Fibroblast of lung (primary cell): Measurements from ENCODE around the gene WWOX. TPM values are rescaled to one million over a fixed set of nuclear protein-coding genes. Genes with fewer than 3 reads are reported as not detected.

Experiments used
- DNase-seq, 2 donors: peaks; one replicate each; pipeline versions ENCODE4 v3.0.0 to v3.0.0-alpha.2; 2010; ENCODE audit warnings: low read depth in 2 of 2
- H2AFZ ChIP-seq: 2 replicates; pipeline ENCODE4 v1.5.1; 2012; ENCODE audit warnings: low read length, control low read depth, inconsistent platforms
- H3K27ac ChIP-seq: 2 replicates; pipeline ENCODE4 v1.5.1; 2011; ENCODE audit warnings: low read length, control low read depth; ENCODE audit not compliant: insufficient read depth
- H3K27me3 ChIP-seq: 2 replicates; pipeline ENCODE4 v1.5.1; 2011; ENCODE audit warnings: mild to moderate bottlenecking, low read length; ENCODE audit not compliant: control insufficient read depth, insufficient read depth
- H3K36me3 ChIP-seq: 2 replicates; pipeline ENCODE4 v1.5.1; 2011; ENCODE audit warnings: low read length; ENCODE audit not compliant: control insufficient read depth, insufficient read depth
- H3K4me1 ChIP-seq: 2 replicates; pipeline ENCODE4 v1.5.1; 2011; ENCODE audit warnings: low read length; ENCODE audit not compliant: control insufficient read depth, insufficient read depth; ENCODE audit errors: extremely low read depth
- H3K4me2 ChIP-seq: 2 replicates; pipeline ENCODE4 v1.5.1; 2011; ENCODE audit warnings: low read length, control low read depth; ENCODE audit not compliant: insufficient read depth; ENCODE audit errors: extremely low read depth
- H3K4me3 ChIP-seq, 4 experiments: fragments of 200-600 bp in 1 of 4; sonication (generic) in 1 of 4; replicated peaks in 1 of 4; 2 replicates each; pipeline ENCODE4 v1.5.1; 2011 to 2016; ENCODE audit warnings: low read length in 4 of 4, low read depth in 3 of 4, mild to moderate bottlenecking in 3 of 4, control low read depth in 2 of 4, inconsistent platforms in 1 of 4, mixed read lengths in 1 of 4; ENCODE audit not compliant: insufficient read depth in 1 of 4; ENCODE audit errors: control extremely low read depth in 1 of 4
- H3K79me2 ChIP-seq: 2 replicates; pipeline ENCODE4 v1.5.1; 2012; ENCODE audit warnings: mild to moderate bottlenecking, low read length, inconsistent platforms; ENCODE audit not compliant: control insufficient read depth, insufficient read depth
- H3K9ac ChIP-seq: 2 replicates; pipeline ENCODE4 v1.5.1; 2011; ENCODE audit warnings: mild to moderate bottlenecking, low read length, control low read depth; ENCODE audit not compliant: insufficient read depth
- H3K9me3 ChIP-seq: 2 replicates; pipeline ENCODE4 v1.5.1; 2012; ENCODE audit warnings: low read depth, low read length; ENCODE audit not compliant: control insufficient read depth, insufficient read depth
- H4K20me1 ChIP-seq: 2 replicates; pipeline ENCODE4 v1.5.1; 2011; ENCODE audit warnings: low read length; ENCODE audit not compliant: control insufficient read depth, insufficient read depth; ENCODE audit errors: extremely low read depth
- EZH2 ChIP-seq: IDR thresholded peaks from 2 replicates; pipeline ENCODE4 v1.5.1; 2012; ENCODE audit warnings: low read length, control low read depth, mild to moderate bottlenecking; ENCODE audit errors: missing control alignments
- polyA plus RNA-seq, 2 donors: library from polyadenylated mRNA; depleted of rRNA in 1 of 2; stranded (reverse) in 1 of 2; unstranded in 1 of 2; fragments of >200 nt; gene quantifications; 2 replicates each; pipeline ENCODE4 v1.2.1, GENCODE V29; 2011 to 2012; ENCODE audit warnings: missing spikeins in 1 of 2
- total RNA-seq: library from RNA; depleted of rRNA; stranded (reverse); fragments of >200 nt; gene quantifications from 2 replicates; pipeline ENCODE4 v1.2.1, GENCODE V29; 2014
- TF ChIP-seq, protein P1 (sequence below), 2 donors: IDR thresholded peaks in 1 of 2; conservative IDR thresholded peaks in 1 of 2; 1 replicate in 1 of 2; 2 replicates in 1 of 2; pipeline ENCODE4 v1.5.1; 2011 to 2012; ENCODE audit warnings: low read length in 2 of 2, control low read depth in 1 of 2, inconsistent platforms in 1 of 2, low read depth in 1 of 2, mild to moderate bottlenecking in 1 of 2

WWOX gene
- total and polyA plus RNA-seq, 2 donors (not counting 1 experiment from before 2014, with no cell fraction given), result 5.6 to 16.3 TPM

DNA sequence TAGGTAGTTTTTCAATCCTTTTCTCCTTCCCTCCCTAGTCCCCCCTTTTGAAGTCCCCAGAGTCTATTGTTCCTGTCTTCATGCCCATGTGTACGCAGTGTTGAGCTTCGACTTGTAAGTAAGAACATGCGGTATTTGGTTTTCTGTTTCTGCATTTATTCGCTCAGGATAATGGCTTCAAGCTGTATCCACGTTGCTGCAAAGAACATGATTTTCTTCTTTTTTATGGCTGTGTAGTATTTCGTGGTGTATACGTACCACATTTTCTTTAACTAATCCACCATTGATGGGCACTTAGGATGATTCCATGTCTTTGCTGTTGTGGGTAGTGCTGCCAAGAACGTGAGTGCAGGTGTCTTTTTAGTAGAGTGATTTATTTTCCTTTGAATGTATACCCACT, 651.2 kb downstream of the WWOX start:
- H3K4me2 ChIP-seq, result no peak overlapping the region
- H3K79me2 ChIP-seq, result no peaks in the 10 kb centered on the region
- H4K20me1 ChIP-seq, result no peaks in the 10 kb centered on the region
- H3K36me3 ChIP-seq, result no peaks in the 10 kb centered on the region
- H3K4me1 ChIP-seq, result no peaks in the 10 kb centered on the region
- H3K9ac ChIP-seq, result no peak overlapping the region
- no peak overlapping the region for H3K4me3 ChIP-seq
- no peaks in the 10 kb centered on the region for H3K9me3 ChIP-seq
- no peak overlapping the region for H2AFZ ChIP-seq
- no peak overlapping the region for H3K27ac ChIP-seq
- no peak for DNase-seq
- H3K27me3 ChIP-seq, result no peaks in the 10 kb centered on the region
- no peak for TF ChIP-seq EZH2
- TF ChIP-seq, protein P1, sequence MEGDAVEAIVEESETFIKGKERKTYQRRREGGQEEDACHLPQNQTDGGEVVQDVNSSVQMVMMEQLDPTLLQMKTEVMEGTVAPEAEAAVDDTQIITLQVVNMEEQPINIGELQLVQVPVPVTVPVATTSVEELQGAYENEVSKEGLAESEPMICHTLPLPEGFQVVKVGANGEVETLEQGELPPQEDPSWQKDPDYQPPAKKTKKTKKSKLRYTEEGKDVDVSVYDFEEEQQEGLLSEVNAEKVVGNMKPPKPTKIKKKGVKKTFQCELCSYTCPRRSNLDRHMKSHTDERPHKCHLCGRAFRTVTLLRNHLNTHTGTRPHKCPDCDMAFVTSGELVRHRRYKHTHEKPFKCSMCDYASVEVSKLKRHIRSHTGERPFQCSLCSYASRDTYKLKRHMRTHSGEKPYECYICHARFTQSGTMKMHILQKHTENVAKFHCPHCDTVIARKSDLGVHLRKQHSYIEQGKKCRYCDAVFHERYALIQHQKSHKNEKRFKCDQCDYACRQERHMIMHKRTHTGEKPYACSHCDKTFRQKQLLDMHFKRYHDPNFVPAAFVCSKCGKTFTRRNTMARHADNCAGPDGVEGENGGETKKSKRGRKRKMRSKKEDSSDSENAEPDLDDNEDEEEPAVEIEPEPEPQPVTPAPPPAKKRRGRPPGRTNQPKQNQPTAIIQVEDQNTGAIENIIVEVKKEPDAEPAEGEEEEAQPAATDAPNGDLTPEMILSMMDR (conservative IDR thresholded peaks at IDR 0.05 in 1 of 2, IDR thresholded peaks at IDR 0.05 in 1 of 2; ENCODE audit: low read depth in 1 of 2, low read length in 2 of 2), result no peak

DNA sequence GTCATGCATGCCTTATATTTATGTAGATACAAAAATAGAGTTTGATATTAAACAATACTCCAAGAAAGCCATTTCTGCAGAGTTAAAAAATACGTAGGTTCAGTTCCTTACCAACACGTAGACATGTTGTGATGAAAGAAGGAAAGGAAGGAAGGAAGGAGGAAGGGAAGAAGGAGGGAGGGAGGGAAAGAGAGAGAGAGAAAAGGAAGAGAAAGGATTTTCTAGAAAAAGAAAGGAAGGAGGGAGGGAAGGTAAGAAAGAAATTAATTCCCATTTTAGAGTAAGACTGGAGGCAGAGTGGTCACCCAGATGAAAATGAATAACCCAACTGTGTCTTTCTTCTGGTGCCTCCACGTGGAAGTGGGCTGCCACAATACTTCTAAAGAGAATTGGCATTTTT, 652.1 kb downstream of the WWOX start:
- Histone ChIP-seq H3K9me3 (no peaks in the 10 kb centered on the region), H3K4me1 (no peaks in the 10 kb centered on the region), H3K9ac (no peak overlapping the region), H3K36me3 (no peaks in the 10 kb centered on the region), H3K4me2 (no peak overlapping the region), H3K4me3 (no peak overlapping the region), H2AFZ (no peak overlapping the region), H3K27me3 (no peaks in the 10 kb centered on the region), H3K79me2 (no peaks in the 10 kb centered on the region), H4K20me1 (no peaks in the 10 kb centered on the region), H3K27ac (no peak overlapping the region)
- TF ChIP-seq EZH2, result no peak
- TF ChIP-seq, protein P1 (conservative IDR thresholded peaks at IDR 0.05 in 1 of 2, IDR thresholded peaks at IDR 0.05 in 1 of 2; ENCODE audit: low read depth in 1 of 2, low read length in 2 of 2), result no peak
- no peak for DNase-seq

DNA sequence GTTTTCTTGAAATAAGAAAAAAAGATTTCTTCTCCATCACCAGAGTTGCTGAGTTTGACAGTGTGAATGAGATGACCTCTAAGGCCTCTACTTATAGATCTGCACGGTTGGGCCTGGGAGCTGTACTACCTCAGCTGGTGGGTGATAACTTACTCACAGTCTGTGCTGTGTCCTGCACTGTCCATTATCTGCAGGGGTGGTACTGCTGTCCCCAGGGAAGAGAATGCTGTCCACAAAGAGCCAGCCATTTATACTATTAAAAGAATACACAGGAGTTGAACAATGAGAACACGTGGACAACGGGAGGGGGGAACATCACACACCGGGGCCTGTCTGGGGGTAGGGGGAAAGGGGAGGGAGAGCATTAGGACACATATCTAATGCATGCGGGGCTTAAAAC, 655.3 kb downstream of the WWOX start:
- Histone ChIP-seq H3K36me3 (no peaks in the 10 kb centered on the region), H3K79me2 (no peaks in the 10 kb centered on the region), H3K4me3 (no peak overlapping the region), H3K27ac (no peak overlapping the region), H3K9ac (no peak overlapping the region), H3K9me3 (no peaks in the 10 kb centered on the region), H3K4me1 (no peaks in the 10 kb centered on the region), H3K27me3 (no peaks in the 10 kb centered on the region), H3K4me2 (no peak overlapping the region), H4K20me1 (no peaks in the 10 kb centered on the region), H2AFZ (no peak overlapping the region)
- no peak for DNase-seq
- no peak for TF ChIP-seq EZH2
- TF ChIP-seq, protein P1 (conservative IDR thresholded peaks at IDR 0.05 in 1 of 2, IDR thresholded peaks at IDR 0.05 in 1 of 2; ENCODE audit: low read depth in 1 of 2, low read length in 2 of 2), result no peak
